Measurements from ENCODE around the gene MYO1D. TPM values are rescaled to one million over a fixed set of nuclear protein-coding genes. Genes with fewer than 3 reads are reported as not detected.

The MYO1D gene
- total and polyA plus RNA-seq, 2 donors (not counting 3 experiments of a cell fraction or from before 2014, with no cell fraction given): 37.8 to 85.5 TPM

DNA sequence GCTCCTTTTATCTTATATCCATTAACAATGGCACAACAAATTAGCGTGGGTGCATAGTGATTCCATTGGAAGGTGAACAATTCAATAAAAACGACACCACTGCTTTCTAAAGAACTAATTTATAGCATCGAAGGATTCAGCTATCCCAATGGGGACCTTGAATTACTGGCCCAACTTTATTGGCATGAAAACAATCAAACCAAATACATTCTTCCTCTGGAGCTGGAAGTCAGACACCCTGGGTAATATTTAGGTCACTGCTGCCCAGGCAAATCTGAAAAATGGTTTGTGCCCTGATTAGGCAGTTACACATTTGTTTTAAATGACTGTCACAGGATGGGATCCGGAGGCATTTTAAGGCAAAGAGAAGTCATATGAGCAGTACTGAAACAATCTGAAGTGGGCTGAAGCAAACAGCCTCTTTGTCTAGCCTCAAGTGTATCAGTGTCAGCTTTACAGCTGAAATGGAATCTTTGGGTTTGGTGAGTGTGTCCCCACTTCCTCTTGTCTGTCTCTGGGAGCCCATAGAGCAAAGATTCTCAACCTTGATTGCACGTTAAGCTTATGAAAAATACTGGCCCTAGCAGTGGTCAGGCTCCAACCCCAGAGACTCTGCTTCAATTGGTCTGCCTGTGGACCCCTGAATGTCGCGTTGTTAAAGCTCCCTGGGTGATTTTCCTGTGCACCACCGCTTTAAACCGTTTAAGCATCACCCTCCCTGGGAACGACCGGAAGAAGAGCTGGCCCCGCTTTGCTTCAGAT, 359.8 kb downstream of the MYO1D start:
- Histone ChIP-seq H3K9me1 (replicated peaks; ENCODE audit: control insufficient read depth, extremely low read depth, insufficient read depth, low read length) (no peaks in the 10 kb centered on the region), H3K9ac (replicated peaks; ENCODE audit: extremely low read depth, insufficient read depth, low read length) (no peak overlapping the region), H3K4me2 (ENCODE audit: insufficient read depth, low read length) (no peak overlapping the region), H3K27me3 (ENCODE audit: control insufficient read depth in 2 of 2, insufficient read depth in 2 of 2, low read length in 2 of 2) (no peaks in the 10 kb centered on the region), H3K36me3 (ENCODE audit: control insufficient read depth in 2 of 2, extremely low read depth in 1 of 2, insufficient read depth in 2 of 2, low read length in 2 of 2) (no peaks in the 10 kb centered on the region), H3K27ac (ENCODE audit: insufficient read depth, low read depth, low read length) (no peak overlapping the region), H3K9me3 (replicated peaks; ENCODE audit: control insufficient read depth, insufficient read depth, low read length) (no peaks in the 10 kb centered on the region), H3K79me2 (ENCODE audit: control insufficient read depth, insufficient read depth, low read length) (no peaks in the 10 kb centered on the region), H3K4me1 (ENCODE audit: control insufficient read depth, extremely low read depth, insufficient read depth, low read length) (peaks cover 19% of the 10 kb centered on the region), H3K4me3 (replicated peaks in 1 of 3; ENCODE audit: insufficient read depth in 1 of 3, low read depth in 1 of 3, low read length in 3 of 3) (no peak overlapping the region), H4K20me1 (replicated peaks; ENCODE audit: control insufficient read depth, extremely low read depth, insufficient read depth, low read length) (no peaks in the 10 kb centered on the region), H2AFZ (ENCODE audit: low read depth, low read length) (no peak overlapping the region)
- TF ChIP-seq, protein P1, sequence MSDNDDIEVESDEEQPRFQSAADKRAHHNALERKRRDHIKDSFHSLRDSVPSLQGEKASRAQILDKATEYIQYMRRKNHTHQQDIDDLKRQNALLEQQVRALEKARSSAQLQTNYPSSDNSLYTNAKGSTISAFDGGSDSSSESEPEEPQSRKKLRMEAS (IDR thresholded peaks at IDR 0.05; ENCODE audit: insufficient read depth, insufficient read length): no peak
- TF ChIP-seq EZH2 (IDR thresholded peaks at IDR 0.05; ENCODE audit: borderline replicate concordance, low read depth, low read length, severe bottlenecking) (no peak), GATA2 (IDR thresholded peaks at IDR 0.05; ENCODE audit: insufficient read depth, insufficient read length, low read depth, low read length) (no peak), MYC (IDR thresholded peaks at IDR 0.05; ENCODE audit: low read depth, low read length) (no peak)
- CTCF ChIA-PET: interaction anchor here (0.8 kb wide), 1 partner anchor 55 kb away, joined by 4 read pairs; no protein-coding TSS in a partner anchor
- POLR2A ChIA-PET: no interaction called here
- dilution Hi-C loops (cut with MboI; ENCODE audit: extremely low pct_ligation_motif_present, low sequenced_read_pairs): no loop called here
- BruUV-seq (replicated peaks): no TSS peak
- FAIRE-seq (no peak), DNase-seq (ENCODE audit: low read depth, low spot score) (no peak)
- intact Hi-C loops (cut with micrococcal nuclease): no loop called here

DNA sequence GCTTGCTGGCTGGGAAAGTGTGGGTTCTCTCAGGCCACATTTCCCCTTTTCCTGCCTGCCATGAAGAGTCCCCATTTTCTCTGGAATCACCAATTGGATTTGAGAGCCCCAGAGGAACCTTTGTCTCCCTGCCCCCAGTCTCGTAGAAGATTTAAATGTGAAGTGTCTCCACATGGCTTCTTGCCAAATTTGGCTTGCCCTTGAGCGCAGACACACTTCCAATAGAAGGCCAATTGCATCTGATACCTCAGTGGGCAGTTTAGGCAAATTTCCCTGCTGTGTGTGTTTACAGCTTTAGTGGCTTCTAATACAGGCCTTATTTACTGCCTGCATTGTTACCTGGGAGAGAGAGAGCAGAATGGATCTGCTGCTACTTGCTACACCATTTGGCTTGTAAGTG, 360.5 kb downstream of the MYO1D start:
- no peak overlapping the region for H2AFZ ChIP-seq (ENCODE audit: low read depth, low read length)
- H3K9me3 ChIP-seq (replicated peaks; ENCODE audit: control insufficient read depth, insufficient read depth, low read length): no peaks in the 10 kb centered on the region
- H3K79me2 ChIP-seq (ENCODE audit: control insufficient read depth, insufficient read depth, low read length): no peaks in the 10 kb centered on the region
- no TSS peak for BruUV-seq (replicated peaks)
- H3K36me3 ChIP-seq (ENCODE audit: control insufficient read depth in 2 of 2, extremely low read depth in 1 of 2, insufficient read depth in 2 of 2, low read length in 2 of 2): no peaks in the 10 kb centered on the region
- H3K4me2 ChIP-seq (ENCODE audit: insufficient read depth, low read length): no peak overlapping the region
- DNase-seq (ENCODE audit: low read depth, low spot score) (no peak), FAIRE-seq (peak; percentile 26)
- ChIA-PET CTCF (no interaction called here), POLR2A (no interaction called here)
- intact Hi-C loops (cut with micrococcal nuclease) (no loop called here), dilution Hi-C loops (cut with MboI; ENCODE audit: extremely low pct_ligation_motif_present, low sequenced_read_pairs) (no loop called here)
- no peak overlapping the region for H3K9ac ChIP-seq (replicated peaks; ENCODE audit: extremely low read depth, insufficient read depth, low read length)
- H3K27ac ChIP-seq (ENCODE audit: insufficient read depth, low read depth, low read length): no peak overlapping the region
- no peaks in the 10 kb centered on the region for H4K20me1 ChIP-seq (replicated peaks; ENCODE audit: control insufficient read depth, extremely low read depth, insufficient read depth, low read length)
- TF ChIP-seq JUN (IDR thresholded peaks at IDR 0.05; ENCODE audit: borderline replicate concordance, insufficient read depth, insufficient read length, low read depth): no peak
- TF ChIP-seq EZH2 (IDR thresholded peaks at IDR 0.05; ENCODE audit: borderline replicate concordance, low read depth, low read length, severe bottlenecking): no peak
- TF ChIP-seq FOS (IDR thresholded peaks at IDR 0.05; ENCODE audit: borderline replicate concordance, insufficient read depth, low read length): no peak
- TF ChIP-seq, protein P1 (IDR thresholded peaks at IDR 0.05; ENCODE audit: insufficient read depth, insufficient read length): no peak
- TF ChIP-seq, protein P2, sequence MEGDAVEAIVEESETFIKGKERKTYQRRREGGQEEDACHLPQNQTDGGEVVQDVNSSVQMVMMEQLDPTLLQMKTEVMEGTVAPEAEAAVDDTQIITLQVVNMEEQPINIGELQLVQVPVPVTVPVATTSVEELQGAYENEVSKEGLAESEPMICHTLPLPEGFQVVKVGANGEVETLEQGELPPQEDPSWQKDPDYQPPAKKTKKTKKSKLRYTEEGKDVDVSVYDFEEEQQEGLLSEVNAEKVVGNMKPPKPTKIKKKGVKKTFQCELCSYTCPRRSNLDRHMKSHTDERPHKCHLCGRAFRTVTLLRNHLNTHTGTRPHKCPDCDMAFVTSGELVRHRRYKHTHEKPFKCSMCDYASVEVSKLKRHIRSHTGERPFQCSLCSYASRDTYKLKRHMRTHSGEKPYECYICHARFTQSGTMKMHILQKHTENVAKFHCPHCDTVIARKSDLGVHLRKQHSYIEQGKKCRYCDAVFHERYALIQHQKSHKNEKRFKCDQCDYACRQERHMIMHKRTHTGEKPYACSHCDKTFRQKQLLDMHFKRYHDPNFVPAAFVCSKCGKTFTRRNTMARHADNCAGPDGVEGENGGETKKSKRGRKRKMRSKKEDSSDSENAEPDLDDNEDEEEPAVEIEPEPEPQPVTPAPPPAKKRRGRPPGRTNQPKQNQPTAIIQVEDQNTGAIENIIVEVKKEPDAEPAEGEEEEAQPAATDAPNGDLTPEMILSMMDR (IDR thresholded peaks at IDR 0.05; ENCODE audit: extremely low read depth in 1 of 2, insufficient read depth in 1 of 2, low read depth in 1 of 2, low read length in 2 of 2): no peak
- TF ChIP-seq POLR2A (IDR thresholded peaks at IDR 0.05; ENCODE audit: low read depth, low read length): no peak
- TF ChIP-seq MYC (IDR thresholded peaks at IDR 0.05; ENCODE audit: low read depth, low read length): no peak
- TF ChIP-seq POLR2AphosphoS5 (IDR thresholded peaks at IDR 0.05; ENCODE audit: insufficient read depth, low read depth, low read length): no peak
- no peak for TF ChIP-seq GATA2 (IDR thresholded peaks at IDR 0.05; ENCODE audit: insufficient read depth, insufficient read length, low read depth, low read length)
- H3K9me1 ChIP-seq (replicated peaks; ENCODE audit: control insufficient read depth, extremely low read depth, insufficient read depth, low read length): no peaks in the 10 kb centered on the region
- peaks cover 19% of the 10 kb centered on the region for H3K4me1 ChIP-seq (ENCODE audit: control insufficient read depth, extremely low read depth, insufficient read depth, low read length)
- no peak overlapping the region for H3K4me3 ChIP-seq (replicated peaks in 1 of 3; ENCODE audit: insufficient read depth in 1 of 3, low read depth in 1 of 3, low read length in 3 of 3)
- no peaks in the 10 kb centered on the region for H3K27me3 ChIP-seq (ENCODE audit: control insufficient read depth in 2 of 2, insufficient read depth in 2 of 2, low read length in 2 of 2)
